NCI-H1930 (cell line): ENCODE measurements around the gene OR13C8.
"Not testable (repeated sequence)": the region's sequence is repeated elsewhere in the genome, so short reads cannot be mapped to it uniquely, and the experiment has no call there.

Experiments
- DNase-seq, 2 experiments: peaks; one replicate each; lab custom pipeline; 2025; lab: John Stamatoyannopoulos, UW

Gene OR13C8, protein sequence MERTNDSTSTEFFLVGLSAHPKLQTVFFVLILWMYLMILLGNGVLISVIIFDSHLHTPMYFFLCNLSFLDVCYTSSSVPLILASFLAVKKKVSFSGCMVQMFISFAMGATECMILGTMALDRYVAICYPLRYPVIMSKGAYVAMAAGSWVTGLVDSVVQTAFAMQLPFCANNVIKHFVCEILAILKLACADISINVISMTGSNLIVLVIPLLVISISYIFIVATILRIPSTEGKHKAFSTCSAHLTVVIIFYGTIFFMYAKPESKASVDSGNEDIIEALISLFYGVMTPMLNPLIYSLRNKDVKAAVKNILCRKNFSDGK

DNA sequence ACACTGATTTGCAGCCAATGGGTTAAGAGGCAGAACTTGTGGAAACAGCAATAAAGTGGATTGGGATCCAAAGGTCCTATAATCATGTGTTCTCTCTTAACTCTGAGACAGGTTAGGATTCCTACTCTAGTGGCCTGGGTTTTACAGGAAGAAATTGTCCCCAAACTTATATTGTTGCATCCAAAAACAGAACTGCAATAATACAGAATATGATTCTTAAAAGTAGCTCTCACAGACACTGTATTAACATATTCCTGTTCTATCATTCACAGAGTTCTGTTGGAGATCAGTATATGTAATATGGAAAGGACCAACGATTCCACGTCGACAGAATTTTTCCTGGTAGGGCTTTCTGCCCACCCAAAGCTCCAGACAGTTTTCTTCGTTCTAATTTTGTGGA lies at the start of gene OR13C8:
Gene OR13C8, plus strand, starts transcription at position 301 of the 400 bp plus-strand sequence. Its CDS starts 0 bp downstream, at position 301.
- no peak for DNase-seq

DNA sequence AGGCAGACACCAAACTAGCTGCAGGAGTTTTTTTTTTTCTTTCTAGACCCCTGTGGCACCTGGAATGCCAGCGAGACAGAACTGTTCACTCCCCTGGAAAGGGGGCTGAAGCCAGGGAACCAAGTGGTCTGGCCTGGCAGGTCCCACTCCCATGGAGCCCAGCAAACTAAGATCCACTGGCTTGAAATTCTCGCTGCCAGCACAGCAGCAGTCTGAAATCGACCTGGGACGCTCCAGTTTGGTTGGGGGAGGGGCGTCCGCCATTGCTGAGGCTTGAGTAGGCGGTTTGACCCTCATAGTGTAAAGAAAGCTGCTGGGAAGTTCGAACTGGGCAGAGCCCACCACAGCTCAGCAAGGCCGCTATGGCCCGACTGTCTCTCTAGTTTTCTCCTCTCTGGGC lies 48.7 kb upstream of the OR13C8 start:
- DNase-seq = not testable (repeated sequence)

DNA sequence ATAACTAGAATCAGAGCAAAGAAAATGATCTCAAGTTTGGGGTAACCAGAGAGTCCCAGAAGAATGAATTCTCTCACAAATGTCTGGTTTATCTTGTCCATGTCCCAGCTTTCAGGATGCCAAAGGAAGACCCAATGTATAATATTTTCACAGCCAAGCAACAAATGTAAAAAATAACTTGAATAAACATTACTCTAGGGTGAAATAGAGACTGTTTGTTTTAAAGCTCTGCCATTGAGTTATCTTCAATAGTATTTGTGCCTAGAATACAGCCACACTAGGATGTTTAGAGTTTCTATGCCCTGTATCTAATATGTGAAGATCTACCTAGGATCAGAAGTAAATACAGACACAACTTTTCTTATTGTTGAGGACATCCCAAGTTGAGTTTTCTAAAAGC lies 41.9 kb upstream of the OR13C8 start, which contains the start of gene OR13C4:
Gene OR13C4, minus strand, starts transcription at position 101 of the 400 bp plus-strand sequence. Its CDS starts 0 bp downstream, at position 101.
- no peak for DNase-seq

DNA sequence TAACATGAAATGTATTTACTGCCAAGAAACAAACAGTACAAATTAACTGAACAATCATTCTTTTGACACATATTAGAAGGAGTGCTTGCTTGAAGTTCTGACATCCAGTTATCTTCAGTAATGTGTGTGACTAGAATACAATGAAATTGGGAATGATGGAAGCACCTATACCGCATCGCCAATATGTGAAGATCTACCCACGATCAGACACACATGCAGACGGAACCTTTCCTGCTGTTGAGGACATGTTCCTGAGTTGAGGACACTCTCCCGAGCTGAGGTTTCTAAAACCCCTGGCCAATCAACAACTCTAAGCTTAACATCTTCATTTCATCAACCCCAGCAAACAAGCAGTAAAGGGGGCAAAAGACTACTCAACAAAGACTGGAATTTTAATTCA lies 32.2 kb upstream of the OR13C8 start, which contains the start of gene OR13C3:
Gene OR13C3, minus strand, starts transcription at position 101 of the 400 bp plus-strand sequence. CDS start 133 bp downstream, outside the sequence.
- no peak for DNase-seq

DNA sequence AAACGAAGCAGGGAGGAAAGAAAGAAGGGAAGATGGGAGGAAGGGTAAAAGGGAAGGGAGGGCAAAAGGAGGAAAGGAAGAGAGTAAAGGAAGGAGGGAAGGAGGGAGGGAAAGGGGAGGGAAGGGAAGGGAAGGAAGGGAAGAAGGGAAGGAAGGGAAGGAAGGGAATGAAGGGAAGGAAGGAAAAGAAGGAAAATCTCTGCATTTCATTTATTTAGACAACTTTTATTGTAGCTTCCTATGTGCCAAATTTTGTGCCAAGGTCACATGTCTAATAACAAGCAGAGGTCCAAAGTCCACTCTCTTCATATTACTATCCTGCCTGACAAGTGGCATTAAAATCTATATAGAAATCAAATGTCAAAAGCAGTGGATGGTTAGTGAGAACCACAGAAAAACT lies 29.7 kb upstream of the OR13C8 start:
- no peak for DNase-seq

DNA sequence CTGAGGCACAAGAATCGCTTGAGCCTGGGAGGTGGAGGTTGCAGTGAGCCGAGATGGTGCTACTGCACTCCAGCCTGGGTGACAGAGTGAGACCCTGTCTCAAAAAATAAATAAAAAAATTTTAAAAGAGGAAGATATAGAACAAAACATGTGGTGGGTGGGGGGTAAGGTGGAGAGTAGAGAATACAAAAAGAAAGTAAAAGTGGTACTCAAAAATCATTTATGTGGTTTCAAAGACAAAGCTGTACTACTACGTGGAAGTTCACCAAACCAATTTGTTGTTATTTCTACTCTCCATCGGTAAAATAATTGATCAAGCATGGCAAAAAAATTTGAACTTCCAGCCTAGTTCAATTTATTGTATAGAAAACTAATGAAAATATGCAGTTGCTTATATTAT lies 24.3 kb upstream of the OR13C8 start:
- DNase-seq = no peak

DNA sequence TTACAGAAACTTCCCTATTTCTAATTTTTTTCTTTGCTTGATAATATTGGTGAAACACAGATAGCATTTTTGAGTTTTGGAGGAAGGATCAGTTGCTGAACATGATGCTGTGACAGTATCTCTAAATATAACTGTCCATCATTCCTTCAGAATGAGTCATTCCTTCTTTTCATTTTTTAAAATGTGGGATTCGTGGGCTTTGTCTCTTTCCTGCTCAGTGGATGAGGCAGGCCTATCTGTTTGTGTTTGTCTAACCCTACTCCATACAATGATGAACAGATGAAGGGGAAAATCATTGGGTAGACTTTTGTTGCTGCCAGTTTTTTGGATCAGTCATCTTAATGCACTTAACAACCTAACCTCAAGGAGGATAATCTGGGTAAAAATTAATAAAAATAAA lies 15.7 kb upstream of the OR13C8 start:
- DNase-seq = no peak

DNA sequence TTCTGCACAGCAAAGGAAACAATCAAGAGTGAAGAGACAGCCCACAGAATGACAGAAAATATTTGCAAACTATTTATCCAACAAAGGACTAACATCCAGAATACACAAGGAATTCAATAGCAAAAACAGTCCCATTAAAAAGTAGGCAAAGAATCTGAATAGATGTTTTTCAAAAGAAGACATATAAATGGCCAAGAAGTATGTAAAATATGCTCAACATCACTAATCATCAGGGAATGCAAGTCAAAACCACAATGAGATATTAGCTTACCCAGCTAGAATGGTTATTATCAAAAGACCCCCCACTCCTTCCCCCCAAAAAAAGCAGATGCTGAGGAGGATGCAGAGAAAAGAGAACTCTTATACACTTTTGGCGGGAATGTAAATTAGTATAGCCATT lies 13.4 kb upstream of the OR13C8 start:
- no peak for DNase-seq

DNA sequence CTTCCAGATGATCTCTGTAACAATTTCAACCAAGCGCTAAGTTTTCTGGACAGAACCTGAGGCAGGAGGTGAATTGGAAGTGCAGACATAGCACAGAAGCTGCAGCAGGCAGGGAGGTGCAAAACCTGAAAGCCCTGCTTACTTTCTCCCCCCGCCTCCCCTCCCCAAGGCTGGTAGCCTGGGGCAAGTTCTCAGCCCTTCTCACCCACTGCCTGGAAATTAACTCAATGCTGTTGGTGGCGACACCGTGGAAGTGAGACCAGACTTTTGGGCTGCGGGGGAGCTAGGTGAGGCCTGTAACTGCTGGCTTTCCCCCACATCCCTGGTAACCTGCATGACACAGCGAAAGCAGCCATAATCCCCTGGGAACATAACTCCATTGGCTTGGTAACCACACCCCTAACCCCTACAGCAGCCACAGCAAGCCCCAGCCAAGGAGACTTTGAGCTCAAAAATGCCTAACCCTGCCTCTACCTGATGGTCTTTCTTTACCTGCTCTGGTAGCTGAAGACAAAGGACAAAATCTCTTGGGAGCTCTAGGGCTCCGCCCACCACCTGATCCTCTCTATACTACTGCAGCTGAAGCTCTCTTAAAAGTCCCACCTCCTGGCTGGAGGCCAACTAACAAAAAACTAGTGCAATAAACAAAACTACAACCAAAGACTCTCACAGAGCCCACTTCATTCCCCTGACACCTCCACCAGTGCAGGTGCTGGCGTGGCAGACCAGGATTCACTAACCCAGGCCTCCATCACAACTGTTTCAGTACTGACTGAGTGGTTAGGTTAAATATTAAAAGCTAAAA lies 11.9 kb upstream of the OR13C8 start:
- DNase-seq = no peak

DNA sequence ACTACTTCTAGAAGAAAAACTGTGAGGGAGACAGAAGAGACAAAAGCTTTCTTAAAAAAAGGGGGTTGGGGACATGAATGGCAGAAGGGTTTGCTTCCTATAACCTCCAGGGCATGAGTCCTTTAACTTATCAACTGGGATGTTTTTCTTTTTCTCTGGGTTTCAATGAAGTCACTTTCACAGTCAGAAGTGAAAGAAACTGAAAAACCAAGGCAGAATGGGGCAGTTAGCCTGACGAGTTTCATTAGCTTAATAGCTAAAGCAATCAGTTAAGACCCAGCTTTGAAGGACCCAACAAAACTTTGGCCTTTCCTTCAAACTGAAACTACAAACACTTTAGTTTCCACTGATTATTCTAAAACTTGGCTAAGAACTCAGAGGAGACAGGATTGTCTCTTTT lies 4.6 kb upstream of the OR13C8 start:
- DNase-seq = no peak

DNA sequence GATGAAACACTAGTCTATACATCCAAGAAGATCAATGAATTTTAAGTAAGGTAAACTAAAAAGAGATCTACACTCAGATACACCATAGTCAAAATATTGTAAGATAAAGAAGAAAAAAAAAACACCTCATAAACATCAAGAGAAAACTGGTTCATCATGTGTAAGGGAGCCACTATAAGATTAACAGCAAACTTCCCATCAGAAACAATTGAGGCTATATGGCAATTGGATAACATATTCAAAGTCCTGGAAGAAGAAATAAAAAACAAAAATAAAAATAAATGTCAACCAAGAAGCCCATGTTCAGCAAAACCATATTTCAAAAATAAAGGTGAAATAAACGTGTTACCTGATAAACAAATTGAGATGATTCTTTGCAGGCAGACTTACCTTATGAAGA lies 3.6 kb downstream of the OR13C8 start:
- no peak for DNase-seq

DNA sequence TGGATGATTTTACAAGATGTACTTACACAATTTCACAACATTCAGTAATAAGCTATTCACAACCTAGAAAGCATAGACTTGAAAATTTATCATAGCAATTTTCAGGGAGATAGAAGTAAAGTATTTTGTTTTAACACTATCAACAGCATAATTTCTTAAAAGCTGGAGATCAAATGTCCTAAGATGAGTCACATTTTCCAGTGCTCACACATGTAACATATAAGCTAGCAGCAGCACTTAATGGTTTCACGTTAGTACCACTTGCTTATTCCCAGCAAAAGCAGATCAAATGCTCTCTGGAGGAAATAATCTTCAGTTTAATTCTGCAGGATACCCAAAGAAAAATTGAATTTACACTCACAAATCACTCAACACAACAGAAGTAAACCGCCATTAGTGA lies 6.5 kb downstream of the OR13C8 start:
- no peak for DNase-seq

DNA sequence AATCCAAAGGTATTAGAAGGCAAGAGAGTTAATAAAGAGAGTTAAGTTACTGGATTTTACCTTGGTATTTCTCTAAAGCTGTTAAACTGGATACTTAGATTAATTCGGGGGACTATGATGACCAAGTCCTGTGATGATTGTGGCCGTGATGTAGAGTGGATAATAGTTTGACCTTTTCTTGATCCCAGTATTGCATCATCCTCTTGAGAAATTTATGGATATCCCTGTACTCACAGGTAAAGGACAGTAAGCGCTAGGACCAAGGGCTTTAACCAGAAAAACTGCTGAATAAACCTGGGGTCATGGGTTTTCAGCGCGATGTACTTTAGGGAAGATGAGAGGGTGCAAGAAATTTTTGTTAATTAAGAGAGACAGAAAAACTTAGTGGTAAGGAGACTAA lies 8.3 kb downstream of the OR13C8 start:
- DNase-seq = no peak

DNA sequence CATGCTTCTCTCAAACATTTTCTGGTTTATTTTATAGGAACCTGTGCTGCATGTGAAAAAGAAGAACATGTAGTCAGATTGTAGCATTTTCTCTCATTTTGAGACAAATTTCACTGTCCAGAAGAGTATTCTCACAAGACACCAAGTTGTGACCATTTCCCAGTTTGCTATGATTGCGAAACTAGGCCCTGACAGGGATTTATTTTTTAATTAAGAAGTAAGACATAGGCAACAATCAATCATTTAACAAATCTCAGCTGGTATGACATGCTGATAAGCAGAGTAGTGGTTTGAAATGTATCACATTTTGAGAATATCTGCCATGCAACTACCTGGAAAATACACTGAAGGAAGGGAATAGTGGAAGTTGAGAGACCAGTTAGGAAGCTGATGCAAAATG lies 11.6 kb downstream of the OR13C8 start:
- DNase-seq = no peak

DNA sequence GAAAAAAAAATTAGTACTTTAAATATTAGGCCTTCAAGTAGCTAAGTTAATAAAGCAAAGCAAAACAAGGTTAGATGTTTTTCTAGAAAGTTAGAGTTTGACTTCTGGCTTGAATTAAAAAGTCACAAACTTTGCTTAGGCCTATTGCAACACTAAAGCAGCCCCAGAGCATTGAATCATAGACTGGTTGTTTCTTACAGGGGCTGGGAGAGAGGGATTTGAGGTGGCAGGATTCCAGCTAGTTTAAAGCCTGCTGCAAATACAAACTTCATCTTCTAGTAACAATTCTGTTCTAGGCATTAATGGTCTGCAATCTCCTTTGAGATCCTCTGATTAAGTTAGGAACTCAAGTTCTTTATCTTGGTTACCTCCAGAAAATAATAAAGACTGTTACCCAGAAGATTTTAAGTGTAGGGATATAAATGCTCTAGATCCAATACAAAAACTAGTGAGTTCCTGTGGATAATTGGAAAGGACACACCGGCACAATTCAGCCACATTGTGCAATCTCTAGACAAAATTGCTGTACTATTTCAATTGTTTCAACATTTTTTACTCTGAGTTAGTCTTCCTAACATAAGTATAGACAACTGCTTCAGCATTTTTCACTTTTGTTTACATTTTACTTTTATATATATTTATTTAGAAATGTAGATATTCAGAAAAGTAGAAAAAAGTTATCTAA lies 17.7 kb downstream of the OR13C8 start:
- DNase-seq = no peak

DNA sequence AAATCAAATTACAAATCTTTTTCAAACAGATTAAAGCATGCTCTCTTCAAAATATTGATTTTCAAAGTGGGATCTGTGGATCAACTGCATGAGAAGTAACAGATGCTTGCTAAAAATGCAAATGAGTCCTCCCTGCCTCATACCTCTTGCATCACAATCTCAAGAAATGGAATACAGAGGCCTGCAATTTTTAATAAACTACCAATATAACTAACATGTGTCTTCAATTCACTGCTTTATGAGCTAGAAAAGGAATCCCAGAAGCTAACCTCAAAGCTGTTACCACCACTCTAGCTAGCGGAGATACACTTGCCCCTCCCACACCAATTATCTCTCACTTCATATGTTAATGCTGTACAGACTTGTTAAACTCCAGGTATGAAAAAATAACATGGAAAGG lies 20.7 kb downstream of the OR13C8 start:
- DNase-seq = no peak

DNA sequence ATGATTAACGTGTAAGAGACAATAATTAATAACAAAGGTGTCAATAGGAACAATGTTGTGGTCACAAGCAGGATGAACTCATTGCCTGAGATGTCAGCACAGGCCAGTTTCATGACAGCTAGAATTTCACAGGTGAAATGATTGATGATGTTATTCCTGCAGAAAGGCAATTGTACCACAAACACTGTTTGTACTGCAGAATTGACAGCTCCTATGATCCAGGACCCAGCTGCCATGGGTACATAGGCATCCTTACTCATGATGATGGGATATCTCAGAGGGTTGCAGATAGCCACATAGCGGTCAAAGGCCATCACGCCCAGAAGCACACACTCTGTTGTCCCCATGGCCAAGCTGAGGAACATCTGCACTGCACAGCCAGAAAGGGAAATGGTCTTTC lies 29.8 kb downstream of the OR13C8 start:
- not testable (repeated sequence) for DNase-seq

DNA sequence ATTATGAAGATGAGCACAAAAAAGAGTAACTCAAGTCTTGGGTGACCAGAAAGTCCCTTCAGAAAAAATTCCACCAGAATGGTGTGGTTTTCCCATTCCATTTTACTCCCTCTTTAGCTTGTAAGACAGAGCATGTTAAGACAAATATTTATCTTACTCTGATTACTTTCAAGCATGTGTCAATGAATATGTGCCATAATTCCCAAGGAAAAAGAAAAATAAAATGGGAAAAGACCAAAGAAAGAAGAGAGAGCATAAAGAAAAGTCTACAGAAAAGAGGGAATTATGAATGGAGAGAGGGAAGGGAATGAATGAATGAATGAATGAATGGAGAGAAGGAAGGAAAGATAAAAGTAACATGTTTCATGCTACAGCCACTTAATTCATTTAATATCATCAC lies 30.3 kb downstream of the OR13C8 start, which contains the start of gene OR13C5:
Gene OR13C5, minus strand, starts transcription at position 101 of the 400 bp plus-strand sequence. Its CDS starts 0 bp downstream, at position 101.
- DNase-seq = not testable (repeated sequence)

DNA sequence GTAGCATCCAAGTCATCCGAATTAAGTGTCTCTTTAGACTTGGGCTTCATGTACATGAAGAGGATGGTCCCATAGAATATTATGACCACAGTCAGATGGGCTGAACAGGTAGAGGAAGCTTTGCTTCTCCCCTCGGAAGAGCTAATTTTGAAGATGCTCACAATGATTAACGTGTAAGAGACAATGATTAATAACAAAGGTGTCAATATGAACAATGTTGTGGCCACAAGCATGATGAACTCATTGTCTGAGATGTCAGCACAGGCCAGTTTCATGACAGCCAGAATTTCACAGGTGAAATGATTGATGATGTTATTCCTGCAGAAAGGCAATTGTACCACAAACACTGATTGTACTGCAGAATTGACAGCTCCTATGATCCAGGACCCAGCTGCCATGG lies 35.8 kb downstream of the OR13C8 start:
- DNase-seq = no peak

DNA sequence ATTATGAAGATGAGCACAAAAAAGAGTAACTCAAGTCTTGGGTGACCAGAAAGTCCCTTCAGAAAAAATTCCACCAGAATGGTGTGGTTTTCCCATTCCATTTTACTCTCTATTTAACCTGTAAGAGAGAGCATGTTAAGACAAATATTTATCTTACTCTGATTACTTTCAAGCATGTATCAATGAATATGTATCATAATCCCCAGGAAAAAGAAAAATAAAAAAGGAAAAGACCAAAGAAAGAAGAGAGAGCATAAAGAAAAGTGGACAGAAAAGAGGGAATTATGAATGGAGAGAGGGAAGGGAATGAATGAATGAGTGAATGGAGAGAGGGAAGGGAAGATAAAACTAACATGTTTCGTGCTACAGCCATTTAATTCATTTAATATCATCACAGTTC lies 36.6 kb downstream of the OR13C8 start, which contains the start of gene OR13C2:
Gene OR13C2, minus strand, starts transcription at position 101 of the 400 bp plus-strand sequence. Its CDS starts 0 bp downstream, at position 101.
- DNase-seq = not testable (repeated sequence)

DNA sequence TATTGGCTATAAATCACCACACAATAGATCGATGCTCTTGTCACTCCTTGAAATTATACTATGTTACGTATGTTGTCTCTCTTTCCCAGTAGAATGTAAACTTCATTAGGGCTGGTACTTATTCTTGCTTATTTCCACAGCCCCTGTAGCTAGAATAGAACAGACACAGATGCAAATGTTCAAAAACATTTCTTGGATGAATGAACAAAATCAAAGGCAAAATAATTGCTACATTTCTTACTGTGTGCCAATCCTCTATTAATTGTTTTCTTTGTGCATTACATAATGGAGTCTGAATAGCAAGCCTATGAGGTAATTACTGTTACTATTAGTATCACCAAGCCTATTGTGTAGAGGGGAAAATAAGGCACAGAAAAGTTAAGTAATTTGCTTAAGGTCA lies 37.2 kb downstream of the OR13C8 start:
- no peak for DNase-seq

DNA sequence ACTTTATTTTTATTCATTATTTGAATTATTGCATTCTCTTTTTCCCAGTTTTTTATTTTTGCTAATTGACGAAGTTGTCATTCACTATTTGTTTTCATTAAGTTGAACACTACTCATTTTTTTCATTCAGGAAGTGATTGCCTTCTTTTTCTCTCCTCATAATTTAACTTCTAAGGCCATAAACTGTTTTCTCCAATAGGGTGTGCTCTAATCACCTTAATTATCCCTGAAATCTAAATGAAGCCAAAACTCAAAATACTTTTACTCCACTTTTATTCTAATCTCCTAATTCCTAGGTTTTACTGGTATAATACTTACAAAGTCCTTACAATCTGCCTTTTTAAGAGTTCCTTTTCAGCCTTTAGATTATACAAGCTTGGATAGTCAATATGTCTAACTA lies 39.4 kb downstream of the OR13C8 start:
- no peak for DNase-seq
